Measurements from ENCODE around the gene MTX1. TPM values are rescaled to one million over a fixed set of nuclear protein-coding genes. Genes with fewer than 3 reads are reported as not detected.

MTX1 gene
- polyA plus RNA-seq, 1 experiment: 72.7 TPM

DNA sequence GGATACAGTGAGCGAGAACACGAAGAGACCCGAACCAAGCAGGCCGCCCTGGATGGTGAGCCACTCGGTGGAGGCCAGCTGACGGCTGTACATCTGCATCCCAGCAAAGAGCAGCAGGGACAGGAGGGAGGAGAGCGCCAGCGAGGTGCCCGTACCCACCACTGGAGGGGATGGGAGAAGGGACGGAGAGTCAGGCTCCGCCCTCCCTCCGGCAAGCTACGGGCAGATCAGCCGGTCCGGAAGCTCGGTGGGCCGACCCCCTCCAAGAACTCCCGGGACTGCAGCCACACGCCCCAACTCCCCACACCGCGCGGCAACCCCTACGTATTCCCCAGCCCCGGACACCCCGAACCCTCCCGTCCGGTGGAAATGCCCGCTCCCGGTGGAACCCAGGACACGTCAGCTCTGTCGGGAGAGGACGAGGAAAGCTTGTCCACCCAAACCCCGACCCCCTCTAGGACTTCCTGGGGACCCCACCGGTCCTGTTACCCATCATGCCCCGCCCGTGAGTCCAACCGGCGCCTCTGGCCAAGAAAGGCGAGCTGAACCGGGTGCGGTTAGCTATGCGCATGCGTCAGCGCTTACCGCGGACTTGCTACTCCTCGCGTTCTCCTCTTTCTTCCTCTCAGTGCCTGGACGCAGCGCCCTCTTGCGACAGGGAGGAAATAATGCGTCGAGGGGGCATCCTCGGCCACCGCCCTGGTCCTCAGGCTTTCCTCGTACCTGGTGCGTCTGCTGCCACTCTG lies 35.6 kb upstream of the MTX1 start, which contains the start of gene KRTCAP2:
Gene KRTCAP2 (minus strand): TSS at position 573 of the 746 bp plus-strand sequence. CDS start 80 bp downstream, at position 493.
- POLR2A ChIA-PET: no interaction called here
- peak; percentile 73 for DNase-seq (ENCODE audit: low read depth)
- peak within 1 kb of the TSS; percentile 97 for H3K4me3 ChIP-seq (ENCODE audit: low read depth, low read length)
- H3K27me3 ChIP-seq (ENCODE audit: control insufficient read depth, insufficient read depth, low read length): no peaks in the 10 kb centered on the region
- TF ChIP-seq, protein P1, sequence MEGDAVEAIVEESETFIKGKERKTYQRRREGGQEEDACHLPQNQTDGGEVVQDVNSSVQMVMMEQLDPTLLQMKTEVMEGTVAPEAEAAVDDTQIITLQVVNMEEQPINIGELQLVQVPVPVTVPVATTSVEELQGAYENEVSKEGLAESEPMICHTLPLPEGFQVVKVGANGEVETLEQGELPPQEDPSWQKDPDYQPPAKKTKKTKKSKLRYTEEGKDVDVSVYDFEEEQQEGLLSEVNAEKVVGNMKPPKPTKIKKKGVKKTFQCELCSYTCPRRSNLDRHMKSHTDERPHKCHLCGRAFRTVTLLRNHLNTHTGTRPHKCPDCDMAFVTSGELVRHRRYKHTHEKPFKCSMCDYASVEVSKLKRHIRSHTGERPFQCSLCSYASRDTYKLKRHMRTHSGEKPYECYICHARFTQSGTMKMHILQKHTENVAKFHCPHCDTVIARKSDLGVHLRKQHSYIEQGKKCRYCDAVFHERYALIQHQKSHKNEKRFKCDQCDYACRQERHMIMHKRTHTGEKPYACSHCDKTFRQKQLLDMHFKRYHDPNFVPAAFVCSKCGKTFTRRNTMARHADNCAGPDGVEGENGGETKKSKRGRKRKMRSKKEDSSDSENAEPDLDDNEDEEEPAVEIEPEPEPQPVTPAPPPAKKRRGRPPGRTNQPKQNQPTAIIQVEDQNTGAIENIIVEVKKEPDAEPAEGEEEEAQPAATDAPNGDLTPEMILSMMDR (IDR thresholded peaks at IDR 0.05; ENCODE audit: insufficient read depth, low read depth, low read length): peak; percentile 98
- H3K36me3 ChIP-seq (ENCODE audit: control insufficient read depth, insufficient read depth, low read length): peaks cover 12% of the 10 kb centered on the region
- CTCF ChIA-PET: interaction anchor here (0.6 to 11.3 kb wide), 34 partner anchors 10 to 604 kb away, joined by 3 to 259 read pairs (median 4); partner anchors contain the start of genes ADAM15, CKS1B, SLC50A1 and THBS3

DNA sequence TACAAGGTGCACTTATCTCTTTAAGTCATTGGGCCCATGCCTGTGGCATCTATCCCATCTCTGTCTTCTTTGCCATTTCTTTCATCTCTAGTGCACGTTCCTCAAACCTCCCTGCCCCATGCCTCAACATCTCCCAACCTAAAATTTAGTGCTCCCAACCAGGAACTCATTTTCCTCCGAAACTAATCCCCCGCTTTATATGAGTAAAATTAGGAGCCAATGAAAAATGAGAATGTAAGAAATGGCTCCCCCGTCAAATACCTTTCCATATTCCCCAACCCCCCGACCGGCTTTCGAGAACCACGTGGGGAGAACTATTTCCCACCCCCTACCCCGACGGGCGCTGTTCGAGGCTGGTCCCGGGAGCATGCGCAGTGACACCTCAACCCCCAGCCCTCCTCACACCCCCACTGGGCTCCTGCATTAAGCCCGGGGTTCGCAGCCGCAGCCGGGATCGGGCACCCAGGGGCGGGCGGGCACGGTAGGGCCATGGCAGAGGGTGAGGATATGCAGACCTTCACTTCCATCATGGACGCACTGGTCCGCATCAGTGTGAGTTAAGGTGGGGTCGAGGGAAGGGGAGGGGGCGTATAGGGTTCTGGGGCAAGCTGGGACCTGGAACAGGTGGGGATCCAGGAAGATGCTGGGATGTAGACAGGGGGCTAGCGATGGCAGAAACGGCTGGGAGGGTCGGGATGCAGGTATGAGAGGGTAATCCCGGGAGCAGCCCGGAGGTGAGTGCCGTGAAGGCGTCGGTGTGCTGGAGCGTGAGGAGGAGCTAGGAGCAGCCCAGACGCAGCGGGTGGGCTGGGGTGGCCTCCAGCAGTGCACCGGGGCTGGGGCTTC lies 34.8 kb upstream of the MTX1 start, which contains the start of gene TRIM46:
Gene TRIM46 (plus strand): TSS at position 372 of the 846 bp plus-strand sequence. CDS start 118 bp downstream, at position 490.
- peak within 1 kb of the TSS; percentile 97 for H3K4me3 ChIP-seq (ENCODE audit: low read depth, low read length)
- no peak for DNase-seq (ENCODE audit: low read depth)
- ChIA-PET POLR2A (no interaction called here), CTCF (interaction anchor here (0.7 to 11.3 kb wide), 34 partner anchors 11 to 539 kb away, joined by 3 to 259 read pairs (median 4); partner anchors contain the start of genes ADAM15 and THBS3)
- no peaks in the 10 kb centered on the region for H3K27me3 ChIP-seq (ENCODE audit: control insufficient read depth, insufficient read depth, low read length)
- peaks cover 17% of the 10 kb centered on the region for H3K36me3 ChIP-seq (ENCODE audit: control insufficient read depth, insufficient read depth, low read length)
- TF ChIP-seq, protein P1 (IDR thresholded peaks at IDR 0.05; ENCODE audit: insufficient read depth, low read depth, low read length): no peak

DNA sequence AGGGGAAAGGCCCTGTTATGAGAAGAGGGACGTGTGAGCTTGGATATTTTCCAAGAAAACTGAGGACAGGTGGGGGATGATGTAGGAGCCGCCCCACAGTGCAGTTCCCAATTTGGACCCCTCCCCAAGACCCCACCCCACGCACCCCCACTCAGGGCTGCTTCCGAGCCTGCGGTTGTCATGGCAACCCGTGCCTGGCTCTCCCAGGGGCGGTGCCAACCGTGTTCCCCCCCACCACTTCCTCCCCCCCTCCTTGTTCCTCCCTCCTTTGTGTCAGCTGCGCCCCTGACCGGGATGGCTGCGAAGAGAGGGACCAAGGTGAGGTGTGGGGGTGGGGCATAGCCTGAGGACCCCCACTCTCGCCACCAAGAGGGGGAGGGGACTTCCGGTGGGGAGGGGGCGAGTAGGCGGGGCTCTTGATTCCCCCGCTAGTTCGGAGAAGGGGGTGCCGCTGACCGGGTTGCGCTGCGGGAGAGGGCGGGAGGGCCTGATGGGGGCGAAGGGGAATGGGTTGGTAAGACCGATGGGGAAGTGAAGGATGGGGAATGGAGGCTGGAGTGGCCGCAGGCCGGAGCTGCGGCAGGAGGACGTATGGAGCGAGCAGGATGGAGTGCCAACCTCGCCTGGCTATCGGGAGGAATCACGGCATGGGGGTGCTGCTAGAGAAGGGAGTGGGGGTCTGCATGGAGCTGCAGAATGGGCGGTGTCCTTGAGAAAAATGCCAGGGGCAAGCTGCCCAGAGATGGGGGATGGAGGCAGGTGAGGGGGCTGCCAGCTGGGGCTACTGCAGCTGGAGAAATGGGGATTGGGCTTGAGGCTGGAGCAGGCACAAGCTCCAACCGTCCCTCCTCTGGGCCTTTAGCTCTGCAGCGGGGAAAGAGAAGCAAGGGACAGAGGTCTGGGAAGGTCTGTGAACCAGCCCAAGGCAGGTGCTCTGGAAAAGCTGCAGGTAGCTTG lies 33.9 kb upstream of the MTX1 start:
- CTCF ChIA-PET: interaction anchor here (0.6 to 10.5 kb wide), 23 partner anchors 9 to 844 kb away, joined by 3 to 147 read pairs (median 4); partner anchors contain the start of gene THBS3

DNA sequence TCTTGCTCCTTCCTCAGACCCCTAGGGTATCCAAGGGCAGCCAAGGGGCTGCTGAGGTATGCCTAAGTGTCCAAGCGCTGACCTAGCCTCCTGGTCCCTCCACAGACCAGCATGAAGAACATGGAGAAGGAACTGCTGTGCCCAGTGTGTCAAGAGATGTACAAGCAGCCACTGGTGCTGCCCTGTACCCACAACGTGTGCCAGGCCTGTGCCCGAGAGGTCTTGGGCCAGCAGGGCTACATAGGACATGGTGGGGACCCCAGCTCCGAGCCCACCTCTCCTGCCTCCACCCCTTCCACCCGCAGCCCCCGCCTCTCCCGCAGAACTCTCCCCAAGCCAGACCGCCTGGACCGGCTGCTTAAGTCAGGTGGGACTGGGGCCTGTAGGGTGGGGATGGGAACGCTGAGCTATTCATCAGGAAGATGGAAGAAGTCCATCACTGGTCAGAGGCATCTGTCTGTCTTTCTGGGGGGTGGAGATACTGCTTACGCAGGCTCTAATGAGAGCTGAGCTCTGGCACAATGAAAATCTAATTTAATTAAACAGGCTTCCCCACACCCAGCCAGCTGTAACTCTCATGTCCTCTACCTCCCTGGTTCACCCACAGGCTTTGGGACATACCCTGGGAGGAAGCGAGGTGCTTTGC lies 33.1 kb upstream of the MTX1 start:
- CTCF ChIA-PET: interaction anchor here (0.8 to 10.5 kb wide), 13 partner anchors 10 to 424 kb away, joined by 3 to 147 read pairs (median 6); partner anchors contain the start of gene THBS3
- Histone ChIP-seq H3K36me3 (ENCODE audit: control insufficient read depth, insufficient read depth, low read length) (peaks cover 26% of the 10 kb centered on the region), H3K27me3 (ENCODE audit: control insufficient read depth, insufficient read depth, low read length) (no peaks in the 10 kb centered on the region), H3K4me3 (ENCODE audit: low read depth, low read length) (peak overlapping the region; percentile 97; the same call in 1 of the 2 replicates)
- POLR2A ChIA-PET: interaction anchor here (0.7 kb wide), 1 partner anchor 1638 kb away, joined by 3 read pairs; no protein-coding TSS in a partner anchor
- TF ChIP-seq, protein P1 (IDR thresholded peaks at IDR 0.05; ENCODE audit: insufficient read depth, low read depth, low read length): no peak
- DNase-seq (ENCODE audit: low read depth): no peak

More for the DNA sequence above, 33.9 kb upstream of the MTX1 start:
- POLR2A ChIA-PET: interaction anchor here (0.7 kb wide), 1 partner anchor 1637 kb away, joined by 3 read pairs; no protein-coding TSS in a partner anchor
- no peak for DNase-seq (ENCODE audit: low read depth)
- Histone ChIP-seq H3K36me3 (ENCODE audit: control insufficient read depth, insufficient read depth, low read length) (peaks cover 24% of the 10 kb centered on the region), H3K27me3 (ENCODE audit: control insufficient read depth, insufficient read depth, low read length) (no peaks in the 10 kb centered on the region), H3K4me3 (ENCODE audit: low read depth, low read length) (peak overlapping the region; percentile 97)
- TF ChIP-seq, protein P1 (IDR thresholded peaks at IDR 0.05; ENCODE audit: insufficient read depth, low read depth, low read length): no peak
